AG08396 (cell line): ENCODE measurements around the gene PCED1B.

Experiments used
- DNase-seq: peaks from one replicate; pipeline ENCODE4 v3.0.0; 2012; ENCODE audit warnings: low spot score, mixed read lengths

The PCED1B gene

GRCh38 chr12:47234576-47235141, 155.2 kb downstream of the PCED1B start:
- no peak for DNase-seq

GRCh38 chr12:47235258-47236040, 156.0 kb downstream of the PCED1B start:
- DNase-seq, result no peak

- DNase-seq, result peak; percentile 86
Observed at GRCh38 chr12:47236109-47236714, 156.8 kb downstream of the PCED1B start.

- no peak for DNase-seq
Observed at GRCh38 chr12:47237751-47238211, 158.4 kb downstream of the PCED1B start.

GRCh38 chr12:47238669-47239114, 159.3 kb downstream of the PCED1B start:
- no peak for DNase-seq

- no peak for DNase-seq
Observed at GRCh38 chr12:47242426-47242825, 163.0 kb downstream of the PCED1B start.

GRCh38 chr12:47244835-47245234, 165.4 kb downstream of the PCED1B start:
- no peak for DNase-seq

- no peak for DNase-seq
Observed at GRCh38 chr12:47245623-47246022, 166.2 kb downstream of the PCED1B start.

GRCh38 chr12:47247418-47247817, 168.0 kb downstream of the PCED1B start:
- DNase-seq, result no peak

- no peak for DNase-seq
Observed at GRCh38 chr12:47249082-47249481, 169.7 kb downstream of the PCED1B start.

GRCh38 chr12:47249719-47250357, 170.4 kb downstream of the PCED1B start:
- DNase-seq, result no peak

- no peak for DNase-seq
Observed at GRCh38 chr12:47251919-47252318, 172.5 kb downstream of the PCED1B start.

- DNase-seq, result no peak
Observed at GRCh38 chr12:47264951-47265350, 185.5 kb downstream of the PCED1B start.

- DNase-seq, result no peak
Observed at GRCh38 chr12:47265391-47265790, 186.0 kb downstream of the PCED1B start.

- no peak for DNase-seq
Observed at GRCh38 chr12:47267571-47267970, 188.2 kb downstream of the PCED1B start.

GRCh38 chr12:47268501-47269454, 189.4 kb downstream of the PCED1B start:
- no peak for DNase-seq

- no peak for DNase-seq
Observed at GRCh38 chr12:47269916-47270315, 190.5 kb downstream of the PCED1B start.

GRCh38 chr12:47270782-47271664, 191.6 kb downstream of the PCED1B start:
- no peak for DNase-seq

GRCh38 chr12:47271800-47272239, 192.4 kb downstream of the PCED1B start:
- no peak for DNase-seq

- no peak for DNase-seq
Observed at GRCh38 chr12:47272412-47273190, 193.2 kb downstream of the PCED1B start.
